Upper lobe of left lung (tissue), 4 donors: ENCODE measurements around the gene SLC37A4.

Experiments used
- POLR2A ChIP-seq, 4 donors: fragments of 450-650 bp; IDR thresholded peaks; one replicate each; pipeline ENCODE4 v1.5.1; 2016 to 2017; ENCODE audit warnings: antibody characterized with exemption in 4 of 4, mild to moderate bottlenecking in 2 of 4
- POLR2AphosphoS5 ChIP-seq, 2 donors: sonication (generic); formaldehyde crosslinking; IDR thresholded peaks; one replicate each; pipeline ENCODE4 v1.5.1; 2017; ENCODE audit warnings: antibody characterized with exemption in 2 of 2
- TF ChIP-seq, protein P1 (sequence below), 6 experiments: fragments of 450-650 bp in 4 of 6; fragments of 200-600 bp in 2 of 6; sonication (generic) in 2 of 6; IDR thresholded peaks; one replicate each; pipeline ENCODE4 v1.5.1; 2016 to 2019; ENCODE audit warnings: antibody characterized with exemption in 6 of 6

DNA sequence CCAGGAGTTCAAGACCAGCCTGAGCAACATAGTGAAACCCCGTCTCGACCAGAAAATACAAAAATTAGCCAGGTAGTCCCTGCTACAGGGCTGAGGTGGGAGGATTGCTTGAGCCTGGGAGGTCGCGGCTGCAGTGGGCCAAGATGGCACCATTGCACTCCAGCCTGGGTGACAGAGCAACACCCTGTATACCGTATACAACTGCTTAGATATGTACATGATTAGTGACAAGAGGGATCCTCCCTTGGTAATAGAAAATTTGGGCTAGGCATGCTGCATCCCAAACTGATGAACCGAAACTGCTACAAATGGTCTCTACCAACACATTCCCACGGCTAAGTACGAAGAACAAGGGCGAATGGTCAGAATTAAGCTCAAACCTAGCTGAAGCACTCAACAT lies 12.2 kb upstream of the SLC37A4 start:
- TF ChIP-seq, protein P1, sequence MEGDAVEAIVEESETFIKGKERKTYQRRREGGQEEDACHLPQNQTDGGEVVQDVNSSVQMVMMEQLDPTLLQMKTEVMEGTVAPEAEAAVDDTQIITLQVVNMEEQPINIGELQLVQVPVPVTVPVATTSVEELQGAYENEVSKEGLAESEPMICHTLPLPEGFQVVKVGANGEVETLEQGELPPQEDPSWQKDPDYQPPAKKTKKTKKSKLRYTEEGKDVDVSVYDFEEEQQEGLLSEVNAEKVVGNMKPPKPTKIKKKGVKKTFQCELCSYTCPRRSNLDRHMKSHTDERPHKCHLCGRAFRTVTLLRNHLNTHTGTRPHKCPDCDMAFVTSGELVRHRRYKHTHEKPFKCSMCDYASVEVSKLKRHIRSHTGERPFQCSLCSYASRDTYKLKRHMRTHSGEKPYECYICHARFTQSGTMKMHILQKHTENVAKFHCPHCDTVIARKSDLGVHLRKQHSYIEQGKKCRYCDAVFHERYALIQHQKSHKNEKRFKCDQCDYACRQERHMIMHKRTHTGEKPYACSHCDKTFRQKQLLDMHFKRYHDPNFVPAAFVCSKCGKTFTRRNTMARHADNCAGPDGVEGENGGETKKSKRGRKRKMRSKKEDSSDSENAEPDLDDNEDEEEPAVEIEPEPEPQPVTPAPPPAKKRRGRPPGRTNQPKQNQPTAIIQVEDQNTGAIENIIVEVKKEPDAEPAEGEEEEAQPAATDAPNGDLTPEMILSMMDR (IDR thresholded peaks at IDR 0.05): no peak
- TF ChIP-seq POLR2A (IDR thresholded peaks at IDR 0.05): no peak
- no peak for TF ChIP-seq POLR2AphosphoS5 (IDR thresholded peaks at IDR 0.05)
